HepG2 (cell line): Measurements from ENCODE around the gene PPM1M. TPM values are rescaled to one million over a fixed set of nuclear protein-coding genes. Genes with fewer than 3 reads are reported as not detected.

Experiments
- ARNT2 ChIP-seq: sonication (generic); formaldehyde crosslinking; IDR thresholded peaks from 2 replicates; pipeline ENCODE4 v1.8.0; 2022; ENCODE audit warnings: mild to moderate bottlenecking, low read depth, missing genetic modification reagents, moderate library complexity
- FOSL1 ChIP-seq: sonication (generic); formaldehyde crosslinking; IDR thresholded peaks from 2 replicates; pipeline ENCODE4 v1.9.0; 2021; ENCODE audit warnings: missing genetic modification reagents, borderline replicate concordance
- FOSL2 ChIP-seq: sonication (generic); formaldehyde crosslinking; IDR thresholded peaks from 2 replicates; pipeline ENCODE4 v1.4.0; 2020; ENCODE audit warnings: missing genetic modification reagents
- GATAD2A ChIP-seq: IDR thresholded peaks from 2 replicates; pipeline ENCODE4 v1.6.1; 2016
- HNF1B ChIP-seq: sonication (generic); formaldehyde crosslinking; IDR thresholded peaks from 2 replicates; pipeline ENCODE4 v1.5.1; 2020; ENCODE audit warnings: mild to moderate bottlenecking, moderate library complexity, missing genetic modification reagents
- KAT8 ChIP-seq: IDR thresholded peaks from 2 replicates; pipeline ENCODE4 v1.6.1; 2016; ENCODE audit warnings: missing genetic modification reagents, missing compliant biosample characterization
- MAZ ChIP-seq, 2 experiments: sonication (generic) in 1 of 2; formaldehyde crosslinking in 1 of 2; IDR thresholded peaks; 2 replicates each; pipeline versions ENCODE4 v1.5.0 to v1.6.1; 2012 to 2020; ENCODE audit warnings: low read depth in 2 of 2, mild to moderate bottlenecking in 2 of 2, borderline replicate concordance in 1 of 2, improper control_type of control experiment in 1 of 2, low read length in 1 of 2, missing genetic modification reagents in 1 of 2, moderate library complexity in 1 of 2
- MYPOP ChIP-seq: sonication (generic); formaldehyde crosslinking; IDR thresholded peaks from 2 replicates; pipeline ENCODE4 v1.8.1; 2023; ENCODE audit warnings: mild to moderate bottlenecking, moderate library complexity, missing genetic modification reagents
- NFYB ChIP-seq: sonication (generic); formaldehyde crosslinking; IDR thresholded peaks from 2 replicates; pipeline ENCODE4 v1.4.0; 2020; ENCODE audit warnings: missing genetic modification reagents
- NONO ChIP-seq, 2 experiments: fragments of 450-650 bp in 1 of 2; sonication (generic) in 1 of 2; formaldehyde crosslinking in 1 of 2; IDR thresholded peaks in 1 of 2; conservative IDR thresholded peaks in 1 of 2; 2 replicates each; pipeline versions ENCODE4 v1.6.1 to v1.8.0; 2017 to 2022; ENCODE audit warnings: mild to moderate bottlenecking in 1 of 2, missing genetic modification reagents in 1 of 2, moderate library complexity in 1 of 2
- SATB2 ChIP-seq: sonication (generic); formaldehyde crosslinking; IDR thresholded peaks from 2 replicates; pipeline ENCODE4 v1.5.0; 2020; ENCODE audit warnings: missing genetic modification reagents
- SMAD1 ChIP-seq: sonication (generic); formaldehyde crosslinking; IDR thresholded peaks from 2 replicates; pipeline ENCODE4 v1.4.0; 2020; ENCODE audit warnings: missing genetic modification reagents, low read depth, mild to moderate bottlenecking, borderline replicate concordance
- TARDBP ChIP-seq: sonication (generic); formaldehyde crosslinking; IDR thresholded peaks from 2 replicates; pipeline ENCODE4 v1.8.0; 2022; ENCODE audit warnings: mild to moderate bottlenecking, missing genetic modification reagents
- XBP1 ChIP-seq: sonication (generic); formaldehyde crosslinking; IDR thresholded peaks from 2 replicates; pipeline ENCODE4 v1.5.0; 2020; ENCODE audit warnings: missing genetic modification reagents
- ZC3H13 ChIP-seq: sonication (generic); formaldehyde crosslinking; IDR thresholded peaks from 2 replicates; pipeline ENCODE4 v1.8.1; 2023; ENCODE audit warnings: mild to moderate bottlenecking, missing genetic modification reagents, moderate library complexity
- ZC3H4 ChIP-seq: sonication (generic); formaldehyde crosslinking; IDR thresholded peaks from 2 replicates; pipeline ENCODE4 v1.4.0; 2020; ENCODE audit warnings: missing genetic modification reagents, borderline replicate concordance
- ZFX ChIP-seq: sonication (generic); formaldehyde crosslinking; IDR thresholded peaks from 2 replicates; pipeline ENCODE4 v1.4.0; 2020; ENCODE audit warnings: mild to moderate bottlenecking, low read depth, missing genetic modification reagents, moderate library complexity
- ZNF12 ChIP-seq: sonication (generic); formaldehyde crosslinking; IDR thresholded peaks from 2 replicates; pipeline ENCODE4 v1.5.0; 2020; ENCODE audit warnings: missing genetic modification reagents
- ZNF124 ChIP-seq: sonication (generic); formaldehyde crosslinking; IDR thresholded peaks from 2 replicates; pipeline ENCODE4 v1.4.0; 2020; ENCODE audit warnings: missing genetic modification reagents
- ZNF253 ChIP-seq: sonication (generic); formaldehyde crosslinking; IDR thresholded peaks from 2 replicates; pipeline ENCODE4 v1.8.0; 2022; ENCODE audit warnings: mild to moderate bottlenecking, missing genetic modification reagents, borderline replicate concordance
- ZNF274 ChIP-seq: sonication (generic); formaldehyde crosslinking; IDR thresholded peaks from 2 replicates; pipeline ENCODE4 v1.5.1; 2020; ENCODE audit warnings: mild to moderate bottlenecking, missing genetic modification reagents
- ZNF891 ChIP-seq: sonication (generic); formaldehyde crosslinking; IDR thresholded peaks from 2 replicates; pipeline ENCODE4 v1.5.0; 2020; ENCODE audit warnings: mild to moderate bottlenecking, missing genetic modification reagents
- polyA plus RNA-seq, 8 experiments: library from polyadenylated mRNA; depleted of rRNA in 3 of 8; stranded (reverse) in 7 of 8; unstranded in 1 of 8; fragments of >200 nt; fragmentation: Illumina TruSeq in 4 of 8; extraction: Trizol in 4 of 8; gene quantifications; 2 replicates each; pipeline versions ENCODE4 v1.2.1 to v1.2.3, GENCODE V29; 2011 to 2016; ENCODE audit warnings: low read depth in 4 of 8, missing spikeins in 1 of 8, mixed read lengths in 1 of 8; ENCODE audit not compliant: insufficient read depth in 1 of 8
- total RNA-seq, 5 experiments: library from RNA; depleted of rRNA; stranded (reverse); fragments of >200 nt; fragmentation: Illumina TruSeq; extraction: Trizol; gene quantifications; 2 replicates each; pipeline ENCODE4 v1.2.3, GENCODE V29; 2016; ENCODE audit warnings: low read depth in 1 of 5
- TF ChIP-seq, protein P1 (sequence below): IDR thresholded peaks from 2 replicates; pipeline ENCODE4 v1.6.1; 2012; ENCODE audit warnings: low read length, improper control_type of control experiment

Gene PPM1M
- total and polyA plus RNA-seq, 2 of the 13 experiments (the other 11 are each of a cell fraction or from before 2014, with no cell fraction given), result 2.5 to 5.9 TPM

GRCh38 chr3:52240059-52240885 is 5.3 kb upstream of the PPM1M start (continued):
- TF ChIP-seq KAT8, result peak; percentile 40; the same call in 1 of the 2 replicates
- TF ChIP-seq ZNF891 (CRISPR knock-in tag), result peak; percentile 44; the same call in 1 of the 2 replicates
- peak; percentile 58; the same call in 1 of the 2 replicates for TF ChIP-seq HNF1B (CRISPR knock-in tag)
- TF ChIP-seq ZFX (CRISPR knock-in tag), result peak; percentile 34; the same call in 1 of the 2 replicates
- TF ChIP-seq MAZ (IDR thresholded peaks at IDR 0.05; ENCODE audit: borderline replicate concordance, low read depth, low read length), result no peak
- TF ChIP-seq MAZ (CRISPR knock-in tag; IDR thresholded peaks at IDR 0.05; ENCODE audit: low read depth), result 0 out of 2 replicates have a peak, but pooled peaks have one; percentile 26
- TF ChIP-seq ZNF124 (CRISPR knock-in tag), result 0 out of 2 replicates have a peak, but pooled peaks have one; percentile 37
- 0 out of 2 replicates have a peak, but pooled peaks have one; percentile 16 for TF ChIP-seq GATAD2A (CRISPR knock-in tag)
- 0 out of 2 replicates have a peak, but pooled peaks have one; percentile 64 for TF ChIP-seq ZNF253 (CRISPR knock-in tag)
- 0 out of 2 replicates have a peak, but pooled peaks have one; percentile 19 for TF ChIP-seq TARDBP (CRISPR knock-in tag)
- TF ChIP-seq FOSL1 (CRISPR knock-in tag), result no peak
- no peak for TF ChIP-seq SMAD1 (CRISPR knock-in tag)
- peak; percentile 53; the same call in 1 of the 2 replicates for TF ChIP-seq ZC3H4 (CRISPR knock-in tag)
- TF ChIP-seq NFYB, result peak; percentile 26; the same call in 1 of the 2 replicates
- no peak for TF ChIP-seq SATB2 (CRISPR knock-in tag)
- TF ChIP-seq, protein P1, sequence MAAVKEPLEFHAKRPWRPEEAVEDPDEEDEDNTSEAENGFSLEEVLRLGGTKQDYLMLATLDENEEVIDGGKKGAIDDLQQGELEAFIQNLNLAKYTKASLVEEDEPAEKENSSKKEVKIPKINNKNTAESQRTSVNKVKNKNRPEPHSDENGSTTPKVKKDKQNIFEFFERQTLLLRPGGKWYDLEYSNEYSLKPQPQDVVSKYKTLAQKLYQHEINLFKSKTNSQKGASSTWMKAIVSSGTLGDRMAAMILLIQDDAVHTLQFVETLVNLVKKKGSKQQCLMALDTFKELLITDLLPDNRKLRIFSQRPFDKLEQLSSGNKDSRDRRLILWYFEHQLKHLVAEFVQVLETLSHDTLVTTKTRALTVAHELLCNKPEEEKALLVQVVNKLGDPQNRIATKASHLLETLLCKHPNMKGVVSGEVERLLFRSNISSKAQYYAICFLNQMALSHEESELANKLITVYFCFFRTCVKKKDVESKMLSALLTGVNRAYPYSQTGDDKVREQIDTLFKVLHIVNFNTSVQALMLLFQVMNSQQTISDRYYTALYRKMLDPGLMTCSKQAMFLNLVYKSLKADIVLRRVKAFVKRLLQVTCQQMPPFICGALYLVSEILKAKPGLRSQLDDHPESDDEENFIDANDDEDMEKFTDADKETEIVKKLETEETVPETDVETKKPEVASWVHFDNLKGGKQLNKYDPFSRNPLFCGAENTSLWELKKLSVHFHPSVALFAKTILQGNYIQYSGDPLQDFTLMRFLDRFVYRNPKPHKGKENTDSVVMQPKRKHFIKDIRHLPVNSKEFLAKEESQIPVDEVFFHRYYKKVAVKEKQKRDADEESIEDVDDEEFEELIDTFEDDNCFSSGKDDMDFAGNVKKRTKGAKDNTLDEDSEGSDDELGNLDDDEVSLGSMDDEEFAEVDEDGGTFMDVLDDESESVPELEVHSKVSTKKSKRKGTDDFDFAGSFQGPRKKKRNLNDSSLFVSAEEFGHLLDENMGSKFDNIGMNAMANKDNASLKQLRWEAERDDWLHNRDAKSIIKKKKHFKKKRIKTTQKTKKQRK, result no peak
- no peak for TF ChIP-seq XBP1 (CRISPR knock-in tag)
- TF ChIP-seq MYPOP (CRISPR knock-in tag), result peak; percentile 47; the same call in 1 of the 2 replicates
- 0 out of 2 replicates have a peak, but pooled peaks have one; percentile 33 for TF ChIP-seq ZC3H13 (CRISPR knock-in tag)
- TF ChIP-seq ZNF12 (CRISPR knock-in tag), result peak; percentile 99
- TF ChIP-seq ZNF274, result 0 out of 2 replicates have a peak, but pooled peaks have one; percentile 22
- no peak for TF ChIP-seq NONO (IDR thresholded peaks at IDR 0.05)
- TF ChIP-seq NONO (CRISPR knock-in tag; conservative IDR thresholded peaks at IDR 0.05), result peak; percentile 46; the same call in 1 of the 2 replicates
- TF ChIP-seq ARNT2, result 0 out of 2 replicates have a peak, but pooled peaks have one; percentile 25
- TF ChIP-seq FOSL2 (CRISPR knock-in tag), result peak; percentile 81
